ENCODE results near the gene INSYN2B. TPM values are rescaled to one million over a fixed set of nuclear protein-coding genes. Genes with fewer than 3 reads are reported as not detected.

The INSYN2B gene
- total and polyA plus RNA-seq, 2 of the 4 experiments (the other 2 are of a cell fraction) = 9.1 to 33.5 TPM

- Histone ChIP-seq H3K23ac (ENCODE audit: low read depth, low read length) (no peak overlapping the region), H4K8ac (ENCODE audit: low read depth in 2 of 2, low read length in 2 of 2) (no peak overlapping the region), H2AK9ac (replicated peaks; ENCODE audit: low read depth, low read length, poor library complexity) (no peak overlapping the region), H2BK15ac (ENCODE audit: low read depth, low read length) (no peak overlapping the region), H3K56ac (ENCODE audit: extremely low read depth, insufficient read depth, low read length) (no peak overlapping the region), H3K27ac (ENCODE audit: insufficient read depth, low read length) (no peak overlapping the region), H3K79me1 (ENCODE audit: low read depth in 1 of 2, low read length in 2 of 2) (peaks cover 23 to 54% of the 10 kb centered on the region in 2 experiments; a peak in 3 of 4 replicates), H3K9me1 (ENCODE audit: insufficient read depth, low read length) (peaks cover 21% of the 10 kb centered on the region), H3K36me3 (ENCODE audit: control insufficient read depth, insufficient read depth, low read length) (no peaks in the 10 kb centered on the region), H3K14ac (replicated peaks; ENCODE audit: low read depth, low read length) (no peak overlapping the region), H3K4ac (ENCODE audit: low read depth, low read length) (no peak overlapping the region), H3K9ac (ENCODE audit: low read depth, low read length) (no peak overlapping the region), H3K4me1 (ENCODE audit: control insufficient read depth, insufficient read depth, low read length) (peaks cover 14% of the 10 kb centered on the region), H3K18ac (ENCODE audit: low read depth, low read length) (no peak overlapping the region), H2BK120ac (ENCODE audit: low read depth, low read length) (no peak overlapping the region), H2BK20ac (ENCODE audit: low read depth, low read length) (no peak overlapping the region), H4K5ac (ENCODE audit: low read depth, low read length) (no peak overlapping the region), H4K20me1 (ENCODE audit: insufficient read depth, low read length) (no peaks in the 10 kb centered on the region), H4K91ac (ENCODE audit: insufficient read depth, low read depth, low read length) (no peak overlapping the region), H2AK5ac (ENCODE audit: low read depth, low read length) (no peak overlapping the region), H3K4me3 (ENCODE audit: insufficient read depth, low read depth, low read length) (no peak overlapping the region), H3K27me3 (ENCODE audit: control insufficient read depth, insufficient read depth, low read length) (no peaks in the 10 kb centered on the region), H3K4me2 (ENCODE audit: low read depth, low read length) (no peak overlapping the region), H3K9me3 (ENCODE audit: control insufficient read depth, insufficient read depth, low read length) (no peaks in the 10 kb centered on the region), H2AFZ (replicated peaks; ENCODE audit: low read length, poor library complexity) (no peak overlapping the region), H2BK5ac (ENCODE audit: low read depth, low read length, poor library complexity, severe bottlenecking) (no peak overlapping the region)
- ChIA-PET CTCF (interaction anchor here (2.0 kb wide), 1 partner anchor 37 kb away, joined by 8 read pairs; the partner anchor contains the start of gene INSYN2B), POLR2A (ENCODE audit: unreplicated experiment) (no interaction called here)
- dilution Hi-C loops (cut with HindIII; ENCODE audit: low sequenced_read_pairs, unreplicated experiment) = no loop called here
- ATAC-seq (ENCODE audit: low read depth) (no peak), DNase-seq (peak; percentile 26)
- intact Hi-C loops (cut with micrococcal nuclease) = loop anchor here (10.0 kb wide), 1 partner anchor 138 kb away; no protein-coding TSS in a partner anchor
- no CpG with 5 or more reads among the region's 4 CpGs for WGBS, 2 experiments (ENCODE audit: extremely low coverage in 2 of 2, insufficient read length in 1 of 2)
- no peak for TF ChIP-seq USF2 (IDR thresholded peaks at IDR 0.05; ENCODE audit: low read depth, low read length)
- TF ChIP-seq CTCF (conservative IDR thresholded peaks at IDR 0.05; ENCODE audit: low read depth, low read length) = no peak
- no peak for TF ChIP-seq ELK1 (IDR thresholded peaks at IDR 0.05; ENCODE audit: borderline replicate concordance, low read depth, low read length)
- TF ChIP-seq RFX5 (IDR thresholded peaks at IDR 0.05; ENCODE audit: low read depth, low read length) = no peak
- TF ChIP-seq RAD21 (IDR thresholded peaks at IDR 0.05; ENCODE audit: low read length) = no peak
- no peak for TF ChIP-seq BHLHE40 (IDR thresholded peaks at IDR 0.05; ENCODE audit: low read depth, low read length)
- no peak for TF ChIP-seq SMC3 (IDR thresholded peaks at IDR 0.05; ENCODE audit: low read depth, low read length)
- TF ChIP-seq POLR2A (IDR thresholded peaks at IDR 0.05; ENCODE audit: low read depth, low read length) = no peak
- TF ChIP-seq RCOR1 (IDR thresholded peaks at IDR 0.05; ENCODE audit: insufficient replicate concordance, low read length) = no peak
- TF ChIP-seq CHD1 (IDR thresholded peaks at IDR 0.05; ENCODE audit: low read depth, low read length) = no peak
- TF ChIP-seq FOS (IDR thresholded peaks at IDR 0.05; ENCODE audit: low read depth, low read length) = no peak
- no peak for TF ChIP-seq MAZ (IDR thresholded peaks at IDR 0.05; ENCODE audit: borderline replicate concordance, low read depth, low read length)
- no peak for TF ChIP-seq NFE2L2 (IDR thresholded peaks at IDR 0.05; ENCODE audit: low read depth, low read length)
- TF ChIP-seq MXI1 (IDR thresholded peaks at IDR 0.05; ENCODE audit: borderline replicate concordance, low read depth, low read length) = no peak
- no peak for TF ChIP-seq MAFK (IDR thresholded peaks at IDR 0.05; ENCODE audit: low read depth, low read length)
- no peak for TF ChIP-seq CEBPB (IDR thresholded peaks at IDR 0.05; ENCODE audit: low read depth, low read length)
- in situ Hi-C loops (cut with MboI; ENCODE audit: low sequenced_read_pairs) = no loop called here
- no TSS peak for BruUV-seq (replicated peaks)
Observed at GRCh38 chr5:169943026-169943425, 37.3 kb downstream of the INSYN2B start.
